ENCODE results near the gene PLEKHM3. TPM values are rescaled to one million over a fixed set of nuclear protein-coding genes. Genes with fewer than 3 reads are reported as not detected.

Gene PLEKHM3
- total RNA-seq, 1 donor from 2014 or later, result 16.3 TPM

DNA sequence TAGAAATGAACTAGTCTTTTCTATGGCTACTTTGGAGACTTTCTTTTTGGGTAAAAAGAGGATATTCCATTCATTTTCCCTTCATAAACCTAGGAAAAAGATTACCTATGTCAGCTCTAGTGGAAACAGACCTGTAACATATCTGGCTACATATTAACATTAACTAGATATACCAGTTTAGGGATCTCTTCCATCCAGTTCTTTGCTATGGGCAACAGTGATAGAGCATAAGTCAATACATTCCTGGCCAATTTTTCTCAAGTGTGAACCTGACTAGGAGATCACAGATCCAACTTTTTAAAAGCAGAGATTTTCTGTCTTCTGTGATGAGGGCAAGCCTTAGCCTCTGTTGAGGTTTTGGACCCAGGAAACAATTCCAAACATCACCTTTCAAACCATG lies 34.5 kb downstream of the PLEKHM3 start:
- DNase-seq, result no peak

DNA sequence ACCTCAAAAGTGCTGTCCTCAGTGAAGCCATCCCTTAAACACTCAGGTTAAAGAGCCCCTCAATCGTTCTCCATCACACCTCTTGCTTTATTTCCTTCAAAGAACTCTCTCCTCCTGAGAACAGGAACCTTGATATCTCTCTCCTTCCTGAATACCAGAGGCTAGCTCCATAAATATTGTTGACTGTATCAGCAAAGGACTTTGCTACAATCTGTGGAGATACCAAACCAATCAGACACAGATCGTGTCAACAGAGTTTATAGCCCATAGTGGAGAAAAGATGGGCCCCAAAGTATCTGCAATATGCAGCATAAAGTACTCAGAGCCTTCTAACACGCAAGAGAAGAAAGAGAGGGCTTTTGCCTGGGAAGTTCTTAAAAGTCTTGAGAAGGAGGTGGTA lies 36.4 kb downstream of the PLEKHM3 start:
- DNase-seq, result no peak

GRCh38 chr2:207987025-207987716 lies 38.2 kb downstream of the PLEKHM3 start:
- no peak for DNase-seq

DNA sequence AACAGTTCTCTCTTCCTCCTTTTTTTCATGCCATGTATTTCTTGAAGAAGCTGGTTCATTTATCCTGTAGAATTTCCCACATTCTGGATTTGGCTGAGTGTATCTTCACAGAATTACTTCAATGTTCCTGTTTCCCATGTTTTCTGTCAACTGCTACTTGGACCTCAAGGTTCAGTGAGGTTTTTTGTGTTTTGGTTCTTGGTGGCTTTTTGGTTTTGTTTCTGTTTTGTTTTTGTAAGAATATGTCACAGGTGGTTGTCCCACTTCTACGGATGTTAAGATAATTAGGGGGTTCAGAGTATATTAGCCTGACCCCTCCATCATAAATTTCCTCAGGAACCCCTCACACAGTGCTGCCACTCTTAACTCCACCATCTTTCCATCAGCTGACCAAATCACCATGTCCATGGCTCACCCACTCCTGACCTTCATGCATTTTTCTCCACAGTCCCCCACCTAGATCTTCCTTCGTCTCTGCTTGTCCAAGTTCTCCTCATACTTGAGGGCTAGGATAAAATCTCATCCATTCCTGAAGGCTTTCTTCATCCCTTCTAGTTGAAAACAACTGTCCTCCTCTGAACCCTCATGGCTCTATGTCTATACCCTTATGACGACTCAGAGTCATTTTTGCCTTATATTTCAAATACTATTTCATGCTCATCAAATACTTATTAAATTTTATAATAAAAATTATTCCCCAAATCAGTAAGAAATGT lies 40.4 kb downstream of the PLEKHM3 start:
- no peak for DNase-seq

- no peak for DNase-seq
Measured at GRCh38 chr2:207983641-207984042, 41.7 kb downstream of the PLEKHM3 start.

DNA sequence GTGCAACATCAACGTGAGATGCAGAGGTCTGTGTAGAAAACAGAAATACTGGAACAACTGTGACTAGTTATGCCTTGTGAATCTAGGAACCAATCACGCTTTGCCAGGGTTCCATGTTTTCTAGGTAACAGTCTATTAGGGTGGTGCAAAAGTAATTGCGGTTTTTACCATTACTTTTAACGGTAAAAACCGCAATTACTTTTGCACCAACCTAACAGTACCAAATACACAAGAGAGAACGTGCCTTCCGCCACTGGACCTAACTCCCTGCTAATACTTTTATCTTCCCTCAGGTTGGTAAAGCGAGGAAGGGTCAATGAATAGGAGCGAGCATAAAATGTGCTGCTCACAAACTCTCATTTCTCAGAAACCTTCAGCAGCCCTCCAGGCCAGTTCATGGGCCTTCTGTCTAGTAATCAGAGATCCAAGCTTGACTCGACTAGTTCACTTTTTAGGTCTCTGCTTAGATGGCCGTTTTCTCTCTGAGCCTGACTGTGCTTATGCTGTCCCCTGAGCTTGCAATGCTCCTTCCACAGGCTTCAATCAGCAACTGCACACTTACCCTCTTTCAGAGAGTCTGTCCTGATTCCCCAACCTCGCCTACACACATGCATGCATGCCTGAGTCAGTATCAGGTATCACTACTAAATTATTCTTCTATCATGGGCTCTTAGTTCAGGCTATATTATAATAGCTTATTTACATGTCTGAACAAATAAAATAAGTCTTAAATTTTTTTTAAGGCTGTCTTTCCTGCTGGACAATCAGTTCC lies 47.0 kb downstream of the PLEKHM3 start:
- DNase-seq, result no peak

- no peak for DNase-seq
Measured at GRCh38 chr2:207975921-207976320, 49.4 kb downstream of the PLEKHM3 start.

GRCh38 chr2:207974216-207974605 lies 51.1 kb downstream of the PLEKHM3 start:
- no peak for DNase-seq

- no peak for DNase-seq
Measured at GRCh38 chr2:207970826-207971180, 54.5 kb downstream of the PLEKHM3 start.

DNA sequence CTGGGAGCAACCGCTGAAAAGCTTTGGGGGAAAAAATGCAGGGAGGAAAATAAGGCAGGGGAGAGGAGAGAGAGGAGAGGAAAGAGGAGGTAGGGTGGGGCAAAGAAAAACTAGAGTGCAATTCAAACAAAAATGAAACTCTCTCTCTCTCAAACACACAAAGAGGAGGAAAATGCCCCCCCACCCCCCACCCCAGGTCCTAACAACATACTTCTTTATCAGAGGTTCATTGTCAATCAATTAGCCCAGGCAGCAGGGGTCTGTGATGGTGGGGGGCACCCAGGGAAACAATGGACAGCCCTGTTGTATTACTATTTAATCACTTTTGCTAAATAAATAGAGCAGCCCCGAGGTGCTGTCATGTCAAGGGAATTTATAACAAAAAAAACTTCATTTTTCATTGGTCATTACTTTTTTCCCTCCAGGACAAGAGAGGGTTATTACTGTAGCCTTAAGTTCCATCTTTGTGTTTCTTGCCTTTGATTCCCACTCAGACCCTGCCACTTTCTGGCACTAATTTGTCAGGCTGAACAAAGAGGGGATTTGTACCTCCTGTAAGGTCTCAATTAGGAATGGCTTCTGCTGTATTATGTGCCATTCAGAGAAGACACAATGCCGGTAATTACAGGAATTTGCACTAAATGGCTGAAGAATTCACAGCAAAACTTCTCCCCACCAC lies 55.0 kb downstream of the PLEKHM3 start:
- DNase-seq, result no peak

DNA sequence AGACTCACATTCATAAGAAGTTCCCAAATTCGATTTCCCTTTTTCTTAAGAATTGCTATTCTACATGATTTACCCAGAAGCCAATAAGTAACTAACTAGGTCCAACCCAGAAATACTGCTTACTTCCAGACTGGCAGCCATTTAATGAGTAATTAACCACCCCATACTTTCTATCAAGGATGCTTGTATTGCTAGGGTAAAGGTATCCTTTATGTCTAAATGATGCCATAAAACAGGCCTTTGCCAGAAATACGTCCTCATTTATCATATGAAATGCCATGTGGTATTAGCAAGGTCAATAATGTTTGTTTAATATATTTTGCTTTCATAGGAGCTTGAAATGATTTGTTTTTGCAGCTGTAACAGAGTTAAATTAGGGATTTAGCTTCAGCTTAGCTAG lies 56.1 kb downstream of the PLEKHM3 start:
- no peak for DNase-seq

- DNase-seq, result no peak
Measured at GRCh38 chr2:207967121-207967520, 58.2 kb downstream of the PLEKHM3 start.

DNA sequence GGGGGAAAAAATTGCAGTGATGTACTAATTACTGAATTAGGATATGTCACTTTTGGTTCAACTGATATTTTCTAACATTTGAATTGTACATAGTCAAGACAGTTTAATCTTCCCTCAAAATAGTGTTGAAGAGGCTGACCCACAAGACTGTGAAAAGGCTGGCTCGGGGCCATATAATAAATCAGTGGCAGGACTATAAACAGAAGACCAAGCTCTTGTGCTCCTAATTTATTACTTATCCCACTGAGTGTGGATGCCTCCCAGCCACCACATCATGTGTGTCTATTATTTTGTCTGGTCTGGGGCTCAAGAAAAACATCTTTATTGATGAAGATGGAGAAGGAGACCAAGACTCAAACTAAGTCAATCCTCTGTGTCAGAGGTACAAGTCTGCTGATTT lies 64.4 kb downstream of the PLEKHM3 start:
- DNase-seq, result no peak

- no peak for DNase-seq
Measured at GRCh38 chr2:207960090-207960489, 65.2 kb downstream of the PLEKHM3 start.

GRCh38 chr2:207956771-207957170 lies 68.6 kb downstream of the PLEKHM3 start:
- no peak for DNase-seq

DNA sequence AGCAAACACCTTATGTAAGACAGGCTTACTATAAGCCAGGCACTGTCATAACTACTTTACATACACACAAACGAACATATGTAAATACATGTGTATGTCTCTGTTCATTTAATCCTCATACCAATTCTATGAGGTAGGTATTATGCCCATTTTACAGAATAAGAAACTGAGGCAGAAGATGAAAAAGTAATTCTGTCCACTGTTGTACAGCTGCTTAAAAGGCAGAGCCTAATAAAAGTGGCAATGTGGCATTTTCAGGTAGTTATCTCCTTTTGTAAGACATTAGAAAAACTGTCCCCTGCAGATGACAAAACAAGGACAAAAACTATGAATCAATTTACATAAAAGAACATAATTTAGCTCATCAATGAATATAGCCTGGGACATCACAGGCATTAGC lies 69.9 kb downstream of the PLEKHM3 start:
- DNase-seq, result no peak

- DNase-seq, result no peak
Measured at GRCh38 chr2:207953354-207953753, 72.0 kb downstream of the PLEKHM3 start.

DNA sequence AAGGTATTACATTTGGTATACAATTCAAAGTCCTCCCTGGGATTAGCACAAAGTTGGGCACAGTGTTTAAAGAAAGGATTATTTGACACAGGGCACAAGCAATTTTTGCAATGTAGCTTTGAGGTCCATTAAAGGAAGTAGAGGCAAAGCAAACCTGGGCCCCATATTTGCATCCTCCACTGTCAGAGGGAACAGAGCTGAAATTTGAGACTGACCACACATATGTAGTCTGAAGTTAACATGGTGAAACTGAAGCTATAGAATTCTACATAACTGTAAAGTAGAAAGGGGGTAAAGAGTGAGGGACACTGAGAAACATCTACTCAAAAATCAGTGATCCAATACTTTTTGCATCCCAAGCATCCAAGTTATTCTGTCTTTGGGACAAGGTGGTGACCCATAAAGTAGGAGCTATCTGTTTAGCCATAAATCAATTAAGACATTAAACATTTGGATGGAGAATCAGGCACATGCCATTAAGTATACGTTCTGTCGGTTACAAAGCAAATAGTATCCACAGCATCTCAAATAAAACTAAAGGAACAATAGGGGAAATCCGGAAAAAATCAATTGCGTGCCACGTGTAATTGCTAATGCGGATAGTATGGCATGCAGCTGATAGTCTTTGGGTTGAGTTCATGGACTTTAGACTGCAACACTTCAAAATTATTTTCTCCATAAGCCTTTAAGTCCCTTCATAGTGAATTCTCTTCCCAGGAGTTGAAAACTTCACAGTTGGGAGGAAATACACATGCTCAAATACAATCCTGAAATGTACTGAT lies 72.6 kb downstream of the PLEKHM3 start:
- DNase-seq, result no peak

GRCh38 chr2:207951734-207952470 lies 73.4 kb downstream of the PLEKHM3 start:
- DNase-seq, result no peak

- no peak for DNase-seq
Measured at GRCh38 chr2:207950761-207951114, 74.6 kb downstream of the PLEKHM3 start.

DNA sequence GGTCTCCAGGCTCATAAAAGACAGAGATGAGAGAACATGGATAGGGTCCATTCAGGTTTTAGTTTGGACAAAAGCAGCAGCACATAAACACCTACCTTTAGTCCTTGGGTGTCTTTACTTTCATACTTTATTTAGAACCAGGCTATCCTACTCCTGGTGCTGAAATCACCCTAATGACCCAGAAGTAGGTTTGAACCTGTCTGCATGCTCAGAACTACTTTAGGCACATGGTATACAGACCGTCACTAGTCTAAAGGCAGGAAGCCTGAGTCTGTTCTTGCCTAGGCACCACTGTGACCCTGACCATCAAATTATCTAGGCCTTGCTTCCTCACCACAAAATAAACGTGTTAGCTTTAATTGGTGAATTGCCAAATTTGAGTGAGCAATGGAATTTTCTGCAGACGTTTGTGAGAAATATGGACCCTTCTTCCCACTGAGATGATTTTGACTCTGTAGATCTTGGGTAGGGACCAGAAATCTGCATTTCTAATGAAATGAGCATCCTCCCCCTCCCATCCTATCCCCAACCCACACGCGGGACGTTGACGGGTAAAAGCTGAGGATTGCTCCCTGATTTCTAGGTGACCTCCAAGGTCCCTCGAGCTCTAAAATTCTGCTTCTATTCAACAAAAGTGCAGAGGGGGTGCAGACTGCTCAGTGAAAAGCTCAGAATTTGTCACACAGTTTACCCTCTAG lies 75.1 kb downstream of the PLEKHM3 start:
- no peak for DNase-seq

Data from skin of body (tissue), 2 donors.